Muscle layer of colon (tissue), 2 donors: ENCODE measurements around the gene OCA2.
"Not testable (repeated sequence)": the region's sequence is repeated elsewhere in the genome, so short reads cannot be mapped to it uniquely, and the experiment has no call there.

Experiments
- H3K27ac ChIP-seq: one replicate; pipeline ENCODE4 v1.7.0; 2013; ENCODE audit warnings: low read depth, mild to moderate bottlenecking, low read length, moderate library complexity
- H3K27me3 ChIP-seq, 2 donors: one replicate each; pipeline ENCODE4 v1.7.0; 2013; ENCODE audit warnings: low read length in 2 of 2, mild to moderate bottlenecking in 2 of 2; ENCODE audit not compliant: insufficient read depth in 2 of 2, control insufficient read depth in 1 of 2
- H3K36me3 ChIP-seq: one replicate; pipeline ENCODE4 v1.7.0; 2013; ENCODE audit warnings: mild to moderate bottlenecking, low read length; ENCODE audit not compliant: insufficient read depth
- H3K4me1 ChIP-seq: one replicate; pipeline ENCODE4 v1.7.0; 2013; ENCODE audit warnings: mild to moderate bottlenecking, low read length; ENCODE audit not compliant: insufficient read depth
- H3K4me3 ChIP-seq, 2 donors: one replicate each; pipeline ENCODE4 v1.7.0; 2013; ENCODE audit warnings: low read length in 2 of 2, low read depth in 1 of 2, mild to moderate bottlenecking in 1 of 2, moderate library complexity in 1 of 2
- H3K9ac ChIP-seq: one replicate; pipeline ENCODE4 v1.7.0; 2013; ENCODE audit warnings: low read length
- H3K9me3 ChIP-seq: one replicate; pipeline ENCODE4 v1.7.0; 2013; ENCODE audit warnings: mild to moderate bottlenecking, low read length
- donor health status: abdominal sarcoma.
- donor health status: Adenocarcinoma of cecum.

The OCA2 gene

GRCh38 chr15:27855137-27855536 is 244.0 kb downstream of the OCA2 start:
- H3K9ac ChIP-seq: no peak overlapping the region
- no peaks in the 10 kb centered on the region for H3K4me1 ChIP-seq
- no peaks in the 10 kb centered on the region for H3K36me3 ChIP-seq
- no peak overlapping the region for H3K4me3 ChIP-seq
- no peak overlapping the region for H3K27ac ChIP-seq
- H3K27me3 ChIP-seq: no peaks in the 10 kb centered on the region
- H3K9me3 ChIP-seq: no peaks in the 10 kb centered on the region

DNA sequence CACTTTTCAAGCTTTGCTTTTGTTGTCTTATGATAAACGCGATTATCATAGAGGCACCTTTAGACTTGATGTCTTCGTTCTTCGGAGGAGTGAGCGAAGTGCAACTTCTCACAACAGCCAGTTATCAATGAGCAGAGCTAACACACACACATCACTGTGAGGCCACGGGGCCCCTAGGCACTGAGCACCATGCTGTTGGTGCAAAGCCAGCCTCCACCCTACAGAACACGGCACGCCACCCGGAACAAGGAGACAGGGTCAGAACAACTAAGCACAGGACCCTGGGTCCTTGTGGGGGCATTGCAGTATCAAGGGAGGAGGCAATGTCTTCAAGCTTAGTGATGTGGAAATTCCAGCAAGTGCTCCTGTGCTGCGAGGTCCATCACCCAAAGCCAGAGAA is 244.5 kb downstream of the OCA2 start:
- no peaks in the 10 kb centered on the region for H3K36me3 ChIP-seq
- H3K4me3 ChIP-seq: no peak overlapping the region

GRCh38 chr15:27853624-27854455 is 245.3 kb downstream of the OCA2 start:
- Histone ChIP-seq H3K4me1 (no peaks in the 10 kb centered on the region), H3K9ac (no peak overlapping the region), H3K27ac (no peak overlapping the region), H3K9me3 (no peaks in the 10 kb centered on the region), H3K36me3 (no peaks in the 10 kb centered on the region), H3K4me3 (no peak overlapping the region), H3K27me3 (no peaks in the 10 kb centered on the region)

More for the DNA sequence above, 244.5 kb downstream of the OCA2 start:
- Histone ChIP-seq H3K4me1 (no peaks in the 10 kb centered on the region), H3K9ac (no peak overlapping the region), H3K9me3 (no peaks in the 10 kb centered on the region), H3K27me3 (no peaks in the 10 kb centered on the region), H3K27ac (no peak overlapping the region)

- H3K9me3 ChIP-seq: no peaks in the 10 kb centered on the region
- no peak overlapping the region for H3K4me3 ChIP-seq
- no peaks in the 10 kb centered on the region for H3K27me3 ChIP-seq
- H3K36me3 ChIP-seq: no peaks in the 10 kb centered on the region
- no peak overlapping the region for H3K27ac ChIP-seq
- H3K4me1 ChIP-seq: no peaks in the 10 kb centered on the region
- no peak overlapping the region for H3K9ac ChIP-seq
These were observed 247.3 kb downstream of the OCA2 start for GRCh38 chr15:27851858-27852210.

- Histone ChIP-seq H3K27ac (no peak overlapping the region), H3K9me3 (no peaks in the 10 kb centered on the region), H3K27me3 (no peaks in the 10 kb centered on the region), H3K4me1 (no peaks in the 10 kb centered on the region), H3K4me3 (no peak overlapping the region), H3K9ac (no peak overlapping the region), H3K36me3 (no peaks in the 10 kb centered on the region)
These were observed 247.9 kb downstream of the OCA2 start for GRCh38 chr15:27850981-27851857.

DNA sequence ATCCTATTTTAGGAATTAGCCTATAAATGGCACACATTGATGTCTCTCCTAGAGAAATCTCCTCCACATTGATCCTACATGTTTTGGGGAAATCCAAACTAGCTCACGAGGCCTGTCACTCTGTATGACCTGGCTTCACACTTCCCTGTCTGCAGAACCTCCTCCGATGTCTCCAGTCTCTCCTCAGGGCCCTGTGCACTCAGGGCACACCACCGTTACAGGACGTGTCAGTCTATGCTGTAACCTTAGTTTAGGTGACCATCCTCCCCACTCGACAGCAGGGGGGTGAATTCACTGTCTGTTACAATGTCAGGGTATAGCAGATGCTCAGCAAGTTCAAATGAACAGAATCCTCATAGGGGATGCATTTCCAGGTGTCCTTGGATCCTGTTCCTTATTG is 249.1 kb downstream of the OCA2 start:
- Histone ChIP-seq H3K36me3 (no peaks in the 10 kb centered on the region), H3K27me3 (no peaks in the 10 kb centered on the region), H3K27ac (no peak overlapping the region), H3K9ac (no peak overlapping the region), H3K9me3 (no peaks in the 10 kb centered on the region), H3K4me3 (no peak overlapping the region), H3K4me1 (no peaks in the 10 kb centered on the region)

- H3K27me3 ChIP-seq, H3K9me3 ChIP-seq, H3K27ac ChIP-seq, H3K4me1 ChIP-seq, H3K4me3 ChIP-seq, H3K9ac ChIP-seq, H3K36me3 ChIP-seq: not testable (repeated sequence)
These were observed 250.2 kb downstream of the OCA2 start for GRCh38 chr15:27848936-27849335.

- Histone ChIP-seq H3K9ac (no peak overlapping the region), H3K27me3 (no peaks in the 10 kb centered on the region), H3K9me3 (no peaks in the 10 kb centered on the region), H3K27ac (no peak overlapping the region), H3K4me1 (no peaks in the 10 kb centered on the region), H3K4me3 (no peak overlapping the region), H3K36me3 (no peaks in the 10 kb centered on the region)
These were observed 251.1 kb downstream of the OCA2 start for GRCh38 chr15:27847775-27848710.

DNA sequence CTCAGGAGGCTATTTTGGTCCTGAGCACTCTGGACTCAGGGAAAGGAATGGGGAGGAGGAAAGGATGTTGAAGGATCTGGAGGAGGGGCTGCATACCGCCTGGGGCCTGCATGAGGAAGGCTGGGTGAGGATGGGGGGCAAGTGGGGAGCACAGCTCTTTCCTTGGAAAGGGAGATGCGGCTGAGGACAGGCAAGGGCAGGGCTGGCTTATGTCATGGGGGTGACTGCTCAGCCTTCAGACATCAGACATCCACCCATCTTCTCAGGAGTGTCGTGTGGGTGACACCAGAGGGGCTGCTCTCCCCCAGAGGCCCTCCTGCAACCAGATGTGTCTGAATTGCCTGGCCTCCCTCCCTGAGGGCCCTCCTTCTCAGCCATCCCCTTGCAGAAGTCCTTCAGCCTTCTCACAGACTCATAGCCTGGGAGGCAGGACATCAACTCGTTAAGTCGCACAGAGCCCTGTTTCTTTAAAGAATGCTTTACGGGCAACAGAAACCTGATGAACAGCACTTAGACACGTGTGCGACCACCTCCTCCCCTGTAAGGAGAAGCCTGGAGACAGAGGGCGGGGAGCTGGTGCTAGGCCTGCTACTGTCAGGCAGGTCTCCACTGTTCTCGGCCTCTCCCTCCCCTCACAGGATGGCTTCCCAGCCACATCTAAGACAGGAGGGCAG is 252.3 kb downstream of the OCA2 start:
- no peak overlapping the region for H3K4me3 ChIP-seq
- H3K27ac ChIP-seq: no peak overlapping the region
- H3K36me3 ChIP-seq: no peaks in the 10 kb centered on the region
- no peak overlapping the region for H3K9ac ChIP-seq
- H3K27me3 ChIP-seq: no peaks in the 10 kb centered on the region
- H3K9me3 ChIP-seq: no peaks in the 10 kb centered on the region
- no peaks in the 10 kb centered on the region for H3K4me1 ChIP-seq

DNA sequence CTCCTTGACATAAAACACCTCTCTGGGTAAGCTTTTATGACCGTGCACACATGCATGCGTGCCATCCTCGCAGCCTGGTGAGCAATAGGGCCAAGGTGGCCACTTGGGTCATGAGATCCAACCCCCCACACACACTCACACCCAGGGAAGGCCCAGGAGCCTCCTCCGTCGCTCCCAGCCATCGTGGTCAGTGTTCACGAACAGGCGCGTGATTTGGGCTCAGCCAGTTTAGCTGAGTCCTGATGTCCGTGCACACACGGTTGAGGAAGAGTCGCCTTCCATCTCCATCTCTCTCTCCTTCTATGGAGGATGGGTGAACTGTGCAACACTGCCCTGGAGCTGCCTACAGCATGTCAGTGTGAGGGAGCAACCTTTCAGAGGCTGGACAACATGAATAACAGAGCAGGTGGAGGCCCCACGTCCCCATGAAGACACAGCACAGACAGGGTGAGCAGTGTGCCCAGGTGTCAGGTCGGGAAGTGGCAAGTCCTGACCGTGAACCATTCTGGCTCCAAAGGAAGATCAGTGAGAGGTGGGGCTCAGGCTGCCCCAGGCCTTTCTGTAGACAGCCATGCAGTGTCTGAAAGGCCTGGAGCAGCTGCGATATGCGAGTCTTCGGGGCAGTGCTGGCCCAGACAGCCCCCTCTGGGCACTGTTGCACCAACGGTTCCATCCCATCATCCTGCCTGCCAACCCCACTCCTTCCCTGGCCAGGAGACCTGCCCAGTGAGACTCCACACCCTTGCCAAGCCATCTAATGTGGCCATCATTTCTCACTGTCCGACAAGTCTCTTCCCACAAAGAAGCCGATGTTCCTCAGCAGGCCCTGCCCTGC is 253.4 kb downstream of the OCA2 start:
- Histone ChIP-seq H3K4me3 (no peak overlapping the region), H3K27me3 (no peaks in the 10 kb centered on the region), H3K9ac (no peak overlapping the region), H3K36me3 (no peaks in the 10 kb centered on the region), H3K27ac (no peak overlapping the region), H3K9me3 (no peaks in the 10 kb centered on the region), H3K4me1 (no peaks in the 10 kb centered on the region)
